Thyroid gland (tissue), 4 donors: Measurements from ENCODE around the gene KRT86. TPM values are rescaled to one million over a fixed set of nuclear protein-coding genes. Genes with fewer than 3 reads are reported as not detected.

Experiments
- DNase-seq, 2 donors: peaks; one replicate each; pipeline ENCODE4 v3.0.0-alpha.2; 2019
- H3K27ac ChIP-seq, 3 donors: fragments of 200-600 bp; sonication (generic); 1 replicate in 2 of 3; 2 replicates in 1 of 3; pipeline ENCODE4 v1.5.1; 2016 to 2019; ENCODE audit warnings: mild to moderate bottlenecking in 1 of 3, moderate library complexity in 1 of 3
- H3K27me3 ChIP-seq: fragments of 200-600 bp; sonication (generic); one replicate; pipeline ENCODE4 v1.5.1; 2019
- H3K36me3 ChIP-seq, 2 donors: fragments of 200-600 bp; sonication (generic); one replicate each; pipeline ENCODE4 v1.5.1; 2016 to 2019
- H3K4me1 ChIP-seq, 2 donors: fragments of 200-600 bp; sonication (generic); one replicate each; pipeline ENCODE4 v1.5.1; 2017 to 2019
- H3K4me3 ChIP-seq, 3 donors: fragments of 200-600 bp; sonication (generic); replicated peaks in 1 of 3; 1 replicate in 2 of 3; 2 replicates in 1 of 3; pipeline ENCODE4 v1.5.1; 2016; ENCODE audit warnings: mild to moderate bottlenecking in 1 of 3
- H3K9me3 ChIP-seq: fragments of 200-600 bp; sonication (generic); one replicate; pipeline ENCODE4 v1.5.1; 2017
- CTCF ChIP-seq, 6 experiments: fragments of 200-600 bp in 3 of 6; fragments of 450-650 bp in 3 of 6; sonication (generic) in 3 of 6; IDR thresholded peaks; one replicate each; pipeline ENCODE4 v1.5.1; 2016 to 2019; ENCODE audit warnings: antibody characterized with exemption in 6 of 6, mild to moderate bottlenecking in 2 of 6, inconsistent platforms in 1 of 6, moderate library complexity in 1 of 6
- POLR2A ChIP-seq, 2 donors: fragments of 450-650 bp; IDR thresholded peaks; one replicate each; pipeline ENCODE4 v1.6.1; 2017; ENCODE audit warnings: antibody characterized with exemption in 2 of 2, mild to moderate bottlenecking in 2 of 2, moderate library complexity in 1 of 2
- WGBS, 2 donors: methylation state at CpG; one replicate each; pipeline ENCODE4 v1.1.5; 2017; 5-methylcytosine and 5-hydroxymethylcytosine counted together
- intact Hi-C: fragments of 100-400 bp; cut with DNase I; formaldehyde crosslinking; loops from one replicate; pipeline ENCODE4 v1.15.1; 2023
- total RNA-seq, 4 donors: library from RNA; depleted of rRNA; stranded (reverse); fragments of >200 nt; gene quantifications; one replicate each; pipeline ENCODE4 v1.2.3, GENCODE V29; 2016

The KRT86 gene
- total RNA-seq, 4 donors from 2014 or later = 0.13 to 1.1 (median 0.42) TPM

- no peak for DNase-seq
- Histone ChIP-seq H3K27ac (no peak within 1 kb of the TSS), H3K9me3 (no peaks in the 10 kb centered on the region), H3K4me3 (no peak within 1 kb of the TSS), H3K36me3 (no peaks in the 10 kb centered on the region), H3K4me1 (no peaks in the 10 kb centered on the region), H3K27me3 (no peaks in the 10 kb centered on the region)
- TF ChIP-seq CTCF (IDR thresholded peaks at IDR 0.05) (no peak), POLR2A (IDR thresholded peaks at IDR 0.05) (no peak)
- 46 to 62% methylated on average over 12 to 16 of the region's 32 CpGs for WGBS, 2 donors
- intact Hi-C loops = no loop called here
These were observed 17.0 kb downstream of the KRT86 start, which contains the start of gene KRT81 for GRCh38 chr12:52291267-52291935. Gene KRT81 (minus strand): TSS chr12:52291534. CDS start chr12:52291465, 69 bp downstream.

DNA sequence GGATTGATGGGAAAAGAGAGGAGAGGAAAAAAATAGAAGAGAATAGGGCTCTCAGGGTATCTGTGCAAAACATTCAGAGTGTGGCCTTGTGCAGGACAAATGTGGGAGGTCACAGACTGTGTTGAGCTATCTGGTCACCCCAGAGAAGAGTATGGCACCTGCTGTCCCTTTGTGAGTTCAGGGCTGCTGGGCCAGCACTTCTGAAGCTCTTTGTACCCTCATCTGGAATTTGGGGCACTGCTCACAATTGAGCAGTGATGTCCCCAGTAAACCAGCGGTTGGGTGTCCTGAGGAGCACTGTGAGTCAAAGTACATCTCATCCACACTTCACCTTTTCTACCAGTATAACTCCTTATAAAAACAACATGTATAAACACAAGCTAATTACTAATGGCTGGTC, 19.5 kb downstream of the KRT86 start:
- Histone ChIP-seq H3K27ac (no peak overlapping the region), H3K4me3 (no peak overlapping the region), H3K36me3 (no peaks in the 10 kb centered on the region), H3K27me3 (no peaks in the 10 kb centered on the region), H3K4me1 (no peaks in the 10 kb centered on the region), H3K9me3 (no peaks in the 10 kb centered on the region)
- TF ChIP-seq POLR2A (IDR thresholded peaks at IDR 0.05) (no peak), CTCF (IDR thresholded peaks at IDR 0.05) (no peak)
- WGBS, 2 donors = 94 to 100% methylated on average over 1 of the region's 1 CpG
- intact Hi-C loops = no loop called here
- DNase-seq = no peak

DNA sequence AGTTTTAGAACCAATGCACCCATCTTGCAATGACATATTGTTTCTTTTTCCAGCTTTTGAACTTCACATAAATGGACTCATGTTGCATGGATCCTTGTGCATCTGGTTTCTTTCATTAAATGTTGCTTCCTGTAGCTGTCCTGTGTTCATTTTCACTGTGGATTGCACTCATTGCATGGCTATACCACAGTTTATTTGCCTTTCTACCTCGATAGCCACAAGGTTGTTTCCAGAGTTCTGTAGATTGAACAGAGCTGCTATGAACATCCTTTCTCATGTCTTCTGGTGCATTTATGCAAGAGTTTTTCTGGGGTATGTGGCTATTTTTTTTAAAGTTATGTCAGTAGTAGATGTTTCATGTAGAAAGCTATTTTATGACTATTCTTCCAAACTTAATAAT, 20.4 kb downstream of the KRT86 start:
- Histone ChIP-seq H3K9me3 (no peaks in the 10 kb centered on the region), H3K4me3 (no peak overlapping the region), H3K27me3 (no peaks in the 10 kb centered on the region), H3K4me1 (no peaks in the 10 kb centered on the region), H3K36me3 (no peaks in the 10 kb centered on the region), H3K27ac (no peak overlapping the region)
- TF ChIP-seq CTCF (IDR thresholded peaks at IDR 0.05) (no peak), POLR2A (IDR thresholded peaks at IDR 0.05) (no peak)
- intact Hi-C loops = no loop called here
- no peak for DNase-seq
- WGBS, 2 donors = 57 to 59% methylated on average over 1 of the region's 1 CpG

DNA sequence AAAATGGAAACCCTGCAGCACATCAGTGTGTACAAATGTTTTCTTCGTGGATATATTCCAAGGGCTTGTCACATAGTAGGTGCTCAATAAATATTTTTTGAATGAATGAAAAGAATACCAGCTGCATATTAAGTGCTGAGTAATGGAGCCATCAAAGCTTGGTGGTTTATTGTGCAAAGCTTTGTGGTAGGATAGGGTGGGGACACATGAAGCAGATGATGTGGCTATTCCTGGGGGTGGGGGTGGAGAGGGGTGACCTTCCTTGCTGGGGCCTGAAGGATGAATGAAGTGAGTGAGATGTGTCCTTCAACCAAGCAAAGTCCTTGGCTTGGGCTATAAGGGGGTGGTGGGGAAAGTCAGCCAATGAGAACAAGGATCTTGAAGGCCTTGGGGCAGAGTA, 21.2 kb downstream of the KRT86 start:
- Histone ChIP-seq H3K9me3 (no peaks in the 10 kb centered on the region), H3K27me3 (no peaks in the 10 kb centered on the region), H3K4me1 (no peaks in the 10 kb centered on the region), H3K36me3 (no peaks in the 10 kb centered on the region), H3K4me3 (no peak overlapping the region), H3K27ac (no peak overlapping the region)
- 88 to 90% methylated on average over 1 of the region's 1 CpG for WGBS, 2 donors
- intact Hi-C loops = no loop called here
- DNase-seq = no peak
- no peak for TF ChIP-seq CTCF (IDR thresholded peaks at IDR 0.05)

- no peaks in the 10 kb centered on the region for H3K9me3 ChIP-seq
- TF ChIP-seq CTCF (IDR thresholded peaks at IDR 0.05) = no peak
- no peak overlapping the region for H3K4me3 ChIP-seq
- no peaks in the 10 kb centered on the region for H3K4me1 ChIP-seq
- WGBS, 2 donors = 91 to 97% methylated on average over 4 to 5 of the region's 5 CpGs
- DNase-seq = no peak
- no peaks in the 10 kb centered on the region for H3K36me3 ChIP-seq
- no peak overlapping the region for H3K27ac ChIP-seq
- intact Hi-C loops = no loop called here
- no peaks in the 10 kb centered on the region for H3K27me3 ChIP-seq
These were observed 22.2 kb downstream of the KRT86 start for GRCh38 chr12:52296572-52297215.
